K562 (cell line): ENCODE measurements around the gene CROCC2. TPM values are rescaled to one million over a fixed set of nuclear protein-coding genes. Genes with fewer than 3 reads are reported as not detected.

Source experiments
- ATAC-seq: fragments of 200-7000 bp; cut with Tn5 transposase; 3 replicates; pipeline ENCODE4 v1.9.1; 2020; ENCODE audit warnings: moderate library complexity
- BruUV-seq: library from RNA; stranded (reverse); fragments of 400-500 nt; replicated peaks from 2 replicates; lab custom pipeline; 2021; lab: Mats Ljungman, UMichigan
- CTCF ChIA-PET: fragments of 300-600 bp; formaldehyde crosslinking; extraction: SDS; loops from one replicate; lab custom pipeline; 2021; ENCODE audit warnings: low intra/inter-chr PET ratio; lab: Yijun Ruan, JAX
- POLR2A ChIA-PET: fragments of 300-600, 350-650 bp; sonication (Branson Sonifier 250); formaldehyde crosslinking; extraction: SDS; loops from one replicate; lab custom pipeline; 2021; ENCODE audit warnings: antibody characterized with exemption, inconsistent platforms; lab: Yijun Ruan, JAX
- DNase-seq, 4 experiments: peaks; one replicate each; pipeline versions ENCODE4 v3.0.0 to v3.0.0-alpha.2; 2011 to 2018; ENCODE audit warnings: low spot score in 3 of 4, mixed read lengths in 3 of 4; ENCODE audit errors: extremely low read depth in 1 of 4
- FAIRE-seq: peaks from 2 replicates; lab custom pipeline; 2011; peaks lifted over from hg19 to GRCh38; lab: Jason Lieb, UNC
- H2AFZ ChIP-seq: 2 replicates; pipeline ENCODE4 v1.6.0; 2011; ENCODE audit warnings: low read depth, low read length, control low read depth, inconsistent platforms
- H3K27ac ChIP-seq: fragments of 200-600 bp; 3 replicates; pipeline ENCODE4 v1.8.0; 2011; ENCODE audit warnings: low read depth, mild to moderate bottlenecking, control low read depth, inconsistent platforms, low read length, moderate library complexity, mixed read lengths; ENCODE audit errors: extremely low read depth
- H3K27me3 ChIP-seq, 2 experiments: fragments of 300-600 bp in 1 of 2; 2 replicates in 1 of 2; 3 replicates in 1 of 2; pipeline versions ENCODE4 v1.6.0 to v1.8.0; 2011; ENCODE audit warnings: inconsistent platforms in 2 of 2, low read length in 2 of 2, mild to moderate bottlenecking in 1 of 2, mixed read lengths in 1 of 2, moderate library complexity in 1 of 2; ENCODE audit not compliant: control insufficient read depth in 2 of 2, insufficient read depth in 2 of 2
- H3K36me3 ChIP-seq: fragments of 300-600 bp; 3 replicates; pipeline ENCODE4 v1.8.0; 2011; ENCODE audit warnings: mild to moderate bottlenecking, low read length, inconsistent platforms; ENCODE audit not compliant: control insufficient read depth, insufficient read depth
- H3K4me1 ChIP-seq, 2 experiments: fragments of 200-600 bp in 1 of 2; replicated peaks in 1 of 2; 2 replicates in 1 of 2; 3 replicates in 1 of 2; pipeline versions ENCODE4 v1.5.1 to v1.8.0; 2011; ENCODE audit warnings: inconsistent platforms in 2 of 2, low read length in 2 of 2, mild to moderate bottlenecking in 1 of 2, mixed read lengths in 1 of 2, moderate library complexity in 1 of 2; ENCODE audit not compliant: control insufficient read depth in 2 of 2, insufficient read depth in 2 of 2
- H3K4me2 ChIP-seq: 2 replicates; pipeline ENCODE4 v1.6.1; 2011; ENCODE audit warnings: low read length, control low read depth, inconsistent platforms, mixed read lengths; ENCODE audit not compliant: insufficient read depth
- H3K4me3 ChIP-seq: fragments of 200-600 bp; sonication (generic), shearing (Covaris generic); 2 replicates; pipeline ENCODE4 v1.5.1; 2016; ENCODE audit warnings: control low read depth, inconsistent platforms
- H3K79me2 ChIP-seq: fragments of 200-600 bp; 3 replicates; pipeline ENCODE4 v1.8.0; 2011; ENCODE audit warnings: low read length, inconsistent platforms; ENCODE audit not compliant: control insufficient read depth, insufficient read depth
- H3K9ac ChIP-seq, 2 experiments: 2 replicates each; pipeline versions ENCODE4 v1.6.0 to v1.6.1; 2011; ENCODE audit warnings: low read depth in 2 of 2, low read length in 2 of 2, control low read depth in 1 of 2, inconsistent platforms in 1 of 2, mild to moderate bottlenecking in 1 of 2, mixed read lengths in 1 of 2; ENCODE audit not compliant: insufficient read depth in 1 of 2
- H3K9me1 ChIP-seq: one replicate; pipeline ENCODE4 v1.6.0; 2011; ENCODE audit warnings: inconsistent platforms, mild to moderate bottlenecking, low read length, moderate library complexity; ENCODE audit not compliant: control insufficient read depth, insufficient read depth
- H3K9me3 ChIP-seq: replicated peaks from 2 replicates; pipeline ENCODE4 v1.5.1; 2011; ENCODE audit warnings: low read depth, low read length, inconsistent platforms; ENCODE audit not compliant: control insufficient read depth, insufficient read depth
- H4K20me1 ChIP-seq: replicated peaks from 2 replicates; pipeline ENCODE4 v1.6.1; 2011; ENCODE audit warnings: low read length, inconsistent platforms, mixed read lengths; ENCODE audit not compliant: control insufficient read depth, insufficient read depth
- BACH1 ChIP-seq: fragments of 200-800 bp; sonication (Bioruptor generic); IDR thresholded peaks from 2 replicates; pipeline ENCODE4 v1.6.1; 2016; ENCODE audit warnings: missing genetic modification characterization, missing compliant biosample characterization
- BCLAF1 ChIP-seq, 2 experiments: fragments of 450-650 bp in 1 of 2; IDR thresholded peaks; 2 replicates each; pipeline ENCODE4 v1.6.1; 2011 to 2017; ENCODE audit warnings: low read depth in 2 of 2, antibody characterized with exemption in 1 of 2, borderline replicate concordance in 1 of 2, low read length in 1 of 2, mild to moderate bottlenecking in 1 of 2, mixed read lengths in 1 of 2; ENCODE audit not compliant: control insufficient read depth in 1 of 2
- CHAMP1 ChIP-seq: fragments of 450-650 bp; IDR thresholded peaks from 2 replicates; pipeline ENCODE4 v1.6.1; 2016; ENCODE audit warnings: mild to moderate bottlenecking
- CREB3L1 ChIP-seq: fragments of 450-650 bp; IDR thresholded peaks from 2 replicates; pipeline ENCODE4 v1.6.1; 2014; ENCODE audit warnings: low read depth, mild to moderate bottlenecking, moderate library complexity, borderline replicate concordance
- ELF1 ChIP-seq: fragments of 200-800 bp; sonication (Bioruptor generic); IDR thresholded peaks from 2 replicates; pipeline ENCODE4 v1.6.1; 2016; ENCODE audit warnings: missing genetic modification characterization, missing compliant biosample characterization
- ETV1 ChIP-seq: fragments of 450-650 bp; conservative IDR thresholded peaks from 2 replicates; pipeline ENCODE4 v1.6.1; 2016; ENCODE audit warnings: missing genetic modification characterization, control low read depth, low read depth, missing compliant biosample characterization
- FIP1L1 ChIP-seq: fragments of 200-400 bp; formaldehyde crosslinking; IDR thresholded peaks from 2 replicates; pipeline ENCODE4 v1.6.1; 2018; ENCODE audit warnings: mild to moderate bottlenecking, low read depth, low read length; ENCODE audit not compliant: poor library complexity, severe bottlenecking
- KAT8 ChIP-seq: fragments of 450-650 bp; IDR thresholded peaks from 2 replicates; pipeline ENCODE4 v1.6.1; 2016; ENCODE audit warnings: low read depth, mild to moderate bottlenecking
- NCOA4 ChIP-seq: fragments of 450-650 bp; IDR thresholded peaks from 2 replicates; pipeline ENCODE4 v1.6.1; 2018; ENCODE audit warnings: mild to moderate bottlenecking; ENCODE audit not compliant: partially characterized antibody
- NFRKB ChIP-seq: fragments of 450-650 bp; IDR thresholded peaks from 2 replicates; pipeline ENCODE4 v1.6.1; 2016; ENCODE audit warnings: low read depth
- NR0B1 ChIP-seq: fragments of 450-650 bp; IDR thresholded peaks from one replicate; pipeline ENCODE4 v1.6.1; 2018; ENCODE audit warnings: mild to moderate bottlenecking, moderate library complexity; ENCODE audit not compliant: partially characterized antibody
- PHF20 ChIP-seq: fragments of 450-650 bp; IDR thresholded peaks from 2 replicates; pipeline ENCODE4 v1.6.1; 2018; ENCODE audit not compliant: partially characterized antibody
- PURB ChIP-seq: sonication (generic); formaldehyde crosslinking; IDR thresholded peaks from 2 replicates; pipeline ENCODE4 v1.9.0; 2021; ENCODE audit warnings: low read depth, mild to moderate bottlenecking, missing genetic modification reagents
- TARDBP ChIP-seq: fragments of 450-650 bp; IDR thresholded peaks from 2 replicates; pipeline ENCODE4 v1.6.1; 2016
- ZNF445 ChIP-seq: fragments of 250-450 bp; sonication (Bioruptor Pico); IDR thresholded peaks from 2 replicates; pipeline ENCODE4 v1.4.0; 2020; ENCODE audit warnings: low read depth, mild to moderate bottlenecking, moderate library complexity
- WGBS: fragments of 100-300 bp; shearing (Covaris generic); methylation state at CpG from one replicate; pipeline ENCODE4 v1.1.6; 2016; ENCODE audit warnings: low coverage, mixed read lengths; ENCODE audit not compliant: insufficient coverage; ENCODE audit errors: missing lambda C conversion rate; 5-methylcytosine and 5-hydroxymethylcytosine counted together
- in situ Hi-C: fragments of 300-500 bp; cut with MboI; formaldehyde crosslinking; loops from 4 replicates; pipeline ENCODE4 v1.15.0; 2018; ENCODE audit warnings: inconsistent platforms, mixed read lengths
- intact Hi-C: fragments of 100-400 bp; cut with micrococcal nuclease; formaldehyde crosslinking; loops from 2 replicates; pipeline ENCODE4 v1.14.2; 2022
- polyA plus RNA-seq, 8 experiments: library from polyadenylated mRNA; depleted of rRNA in 4 of 8; stranded (reverse) in 5 of 8; unstranded in 3 of 8; fragments of >200 nt; fragmentation: Nextera tagmentation in 2 of 8; fragmentation: Illumina TruSeq in 1 of 8; extraction: Ambion mirVana in 2 of 8; extraction: Trizol in 1 of 8; gene quantifications; 2 replicates each; pipeline versions ENCODE4 v1.2.1 to v1.2.3, GENCODE V29; 2011 to 2014; ENCODE audit warnings: inconsistent platforms in 1 of 8, missing spikeins in 1 of 8
- total RNA-seq, 7 experiments: library from RNA; depleted of rRNA in 6 of 7; stranded (reverse); fragments of >200 nt in 6 of 7; fragmentation: Illumina TruSeq in 2 of 7; extraction: Trizol in 2 of 7; gene quantifications; 2 replicates each; pipeline versions ENCODE4 v1.2.1 to v1.2.3, GENCODE V29; 2011 to 2021; ENCODE audit warnings: low replicate concordance in 1 of 7

CROCC2 gene
- total and polyA plus RNA-seq, 9 of the 15 experiments (the other 6 are each of a cell fraction or from before 2014, with no cell fraction given), result not detected

- Histone ChIP-seq H3K9me3 (no peaks in the 10 kb centered on the region), H2AFZ (no peak overlapping the region), H3K79me2 (no peaks in the 10 kb centered on the region), H3K4me1 (peaks cover 0 to 13% of the 10 kb centered on the region in 2 experiments; a peak in 2 of 5 replicates), H3K36me3 (no peaks in the 10 kb centered on the region), H3K9me1 (no peaks in the 10 kb centered on the region), H3K27me3 (peaks cover 0 to 33% of the 10 kb centered on the region in 2 experiments; a peak in 2 of 5 replicates), H4K20me1 (0 out of 2 replicates have a peak, but pooled peaks cover 8% of the 10 kb centered on the region), H3K9ac (no peak overlapping the region), H3K4me2 (no peak overlapping the region), H3K27ac (no peak overlapping the region), H3K4me3 (no peak overlapping the region)
- no TSS peak for BruUV-seq
- 0% methylated on average over 3 of the region's 3 CpGs for WGBS
- intact Hi-C loops (no loop called here), in situ Hi-C loops (no loop called here)
- ATAC-seq (no peak), FAIRE-seq (no peak), DNase-seq (no peak)
- ChIA-PET CTCF (no interaction called here), POLR2A (interaction anchor here (0.6 kb wide), 1 partner anchor 1582 kb away, joined by 3 read pairs; no protein-coding TSS in a partner anchor)
- TF ChIP-seq NCOA4, result no peak
- TF ChIP-seq CREB3L1, result no peak
- TF ChIP-seq FIP1L1, result no peak
- no peak for TF ChIP-seq BACH1 (tag)
- TF ChIP-seq NR0B1, result no peak
- no peak for TF ChIP-seq ZNF445 (CRISPR knock-in tag)
- TF ChIP-seq CHAMP1, result no peak
- TF ChIP-seq NFRKB, result no peak
- no peak for TF ChIP-seq BCLAF1 (IDR thresholded peaks at IDR 0.05; ENCODE audit: borderline replicate concordance in 1 of 2, control insufficient read depth in 1 of 2, low read depth in 2 of 2, low read length in 1 of 2)
- TF ChIP-seq TARDBP, result no peak
- TF ChIP-seq PHF20, result no peak
- TF ChIP-seq ETV1 (tag), result no peak
- TF ChIP-seq ELF1 (tag), result no peak
- TF ChIP-seq PURB (CRISPR knock-in tag), result no peak
- no peak for TF ChIP-seq KAT8
Measured at GRCh38 chr2:240988146-240988545, 82.0 kb downstream of the CROCC2 start.
